GM18951 (cell line): ENCODE results near the gene PCIF1.
A peak's percentile ranks its signal among the peaks of the same experiment; 100 is the strongest.

ENCODE experiments used
- POLR2A ChIP-seq: IDR thresholded peaks from 4 replicates; pipeline ENCODE4 v1.6.1; 2011; ENCODE audit warnings: mild to moderate bottlenecking; ENCODE audit not compliant: insufficient read length, insufficient read depth; ENCODE audit errors: extremely low read depth
- in situ Hi-C: fragments of 300-500 bp; cut with MboI; formaldehyde crosslinking; loops from one replicate; pipeline ENCODE4 v1.12.0; 2022; ENCODE audit warnings: low sequenced_read_pairs, mixed read lengths, inconsistent platforms; ENCODE audit not compliant: unreplicated experiment

Gene PCIF1

DNA sequence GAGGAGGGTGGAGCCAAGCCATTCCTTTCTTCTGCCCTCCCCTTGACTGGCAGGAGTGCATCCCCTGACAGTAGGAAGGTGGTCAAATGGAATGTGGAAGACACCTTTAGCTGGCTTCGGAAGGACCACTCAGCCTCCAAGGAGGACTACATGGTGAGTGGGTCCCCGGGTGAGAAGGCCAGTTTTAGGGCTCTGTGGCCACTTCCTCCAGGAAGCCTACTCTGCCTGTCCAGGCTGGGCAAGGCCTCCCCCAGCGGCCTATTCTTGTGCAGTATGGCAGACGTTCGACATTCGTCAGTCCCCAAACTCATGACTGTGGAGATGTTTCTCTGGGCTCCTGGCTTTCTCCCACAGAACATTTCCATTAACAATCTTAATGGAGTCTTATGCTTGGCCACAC, 9.1 kb downstream of the PCIF1 start:
- TF ChIP-seq POLR2A: no peak
- in situ Hi-C loops: no loop called here

GRCh38 chr20:45944151-45944964, 9.9 kb downstream of the PCIF1 start:
- TF ChIP-seq POLR2A: no peak
- in situ Hi-C loops: no loop called here

- in situ Hi-C loops: no loop called here
- TF ChIP-seq POLR2A: no peak
Measured at GRCh38 chr20:45944965-45945677, 10.6 kb downstream of the PCIF1 start.

- TF ChIP-seq POLR2A: no peak
- in situ Hi-C loops: no loop called here
Measured at GRCh38 chr20:45945678-45946148, 11.2 kb downstream of the PCIF1 start.

GRCh38 chr20:45946149-45946970, 11.9 kb downstream of the PCIF1 start:
- in situ Hi-C loops: no loop called here
- no peak for TF ChIP-seq POLR2A

DNA sequence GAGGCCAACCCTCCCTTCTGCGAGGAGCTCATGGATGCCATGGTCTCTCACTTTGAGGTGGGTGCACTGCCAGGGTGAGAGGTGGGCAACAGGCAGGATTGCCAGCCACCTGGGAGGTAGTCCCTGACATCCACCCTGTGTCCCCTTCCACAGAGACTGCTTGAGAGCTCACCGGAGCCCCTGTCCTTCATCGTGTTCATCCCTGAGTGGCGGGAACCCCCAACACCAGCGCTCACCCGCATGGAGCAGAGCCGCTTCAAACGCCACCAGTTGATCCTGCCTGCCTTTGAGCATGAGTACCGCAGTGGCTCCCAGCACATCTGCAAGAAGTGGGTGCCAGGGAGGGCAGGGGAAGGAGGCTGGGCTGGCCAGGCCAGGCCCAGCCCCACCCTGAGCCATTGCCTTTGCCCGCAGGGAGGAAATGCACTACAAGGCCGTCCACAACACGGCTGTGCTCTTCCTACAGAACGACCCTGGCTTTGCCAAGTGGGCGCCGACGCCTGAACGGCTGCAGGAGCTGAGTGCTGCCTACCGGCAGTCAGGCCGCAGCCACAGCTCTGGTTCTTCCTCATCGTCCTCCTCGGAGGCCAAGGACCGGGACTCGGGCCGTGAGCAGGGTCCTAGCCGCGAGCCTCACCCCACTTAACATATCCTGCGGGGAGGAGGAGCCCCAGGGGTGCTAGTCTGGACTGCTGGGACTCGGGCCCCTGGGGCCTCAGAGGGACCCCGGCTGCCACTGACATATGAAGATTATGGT, 12.8 kb downstream of the PCIF1 start:
- no peak for TF ChIP-seq POLR2A
- in situ Hi-C loops: no loop called here

- in situ Hi-C loops: no loop called here
- no peak for TF ChIP-seq POLR2A
Measured at GRCh38 chr20:45948261-45948733, 13.8 kb downstream of the PCIF1 start.

DNA sequence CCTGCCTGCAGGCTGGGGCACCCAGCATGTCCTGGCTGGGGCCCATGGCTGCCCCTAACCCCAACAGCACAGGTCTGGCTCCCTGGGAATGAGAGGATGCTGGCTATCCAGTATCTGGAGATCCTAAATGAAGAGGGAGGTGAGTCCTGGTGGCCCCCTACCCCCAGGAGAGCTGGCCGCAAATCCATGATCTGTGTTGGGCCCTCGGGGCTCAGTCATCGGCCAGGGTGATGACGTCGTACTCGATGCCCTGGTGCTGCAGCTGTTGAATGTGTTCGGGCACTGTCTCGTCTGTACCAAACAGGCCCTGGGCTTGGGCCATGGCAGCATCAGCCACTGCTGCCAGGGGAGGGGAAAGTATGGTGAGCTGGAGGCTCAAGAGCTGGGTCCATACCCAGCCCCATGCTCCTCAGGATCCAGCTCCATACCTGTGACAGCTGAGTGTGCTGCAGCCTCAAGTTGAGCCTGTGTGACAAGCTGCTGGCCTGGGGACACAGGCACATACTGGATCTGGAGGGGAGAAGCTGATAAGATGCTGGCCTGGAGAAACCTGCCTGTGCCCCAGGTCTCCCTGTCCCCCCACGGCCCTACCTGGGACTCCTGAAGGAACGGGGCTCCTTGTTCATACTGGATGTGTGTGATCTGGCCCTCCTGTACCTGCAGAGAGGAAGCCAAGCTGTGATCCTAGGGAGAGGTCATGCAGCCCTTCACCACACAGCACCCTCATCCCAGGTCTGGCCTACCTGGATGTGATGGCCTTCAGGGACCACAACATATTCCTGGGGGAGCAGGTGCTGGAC, 14.5 kb downstream of the PCIF1 start:
- TF ChIP-seq POLR2A: peak; percentile 22
- in situ Hi-C loops: no loop called here

- in situ Hi-C loops: no loop called here
- no peak for TF ChIP-seq POLR2A
Measured at GRCh38 chr20:45949542-45950329, 15.3 kb downstream of the PCIF1 start.

- no peak for TF ChIP-seq POLR2A
- in situ Hi-C loops: no loop called here
Measured at GRCh38 chr20:45950330-45950646, 15.8 kb downstream of the PCIF1 start.
